ENCODE measurements around the gene BRAT1.

The BRAT1 gene

DNA sequence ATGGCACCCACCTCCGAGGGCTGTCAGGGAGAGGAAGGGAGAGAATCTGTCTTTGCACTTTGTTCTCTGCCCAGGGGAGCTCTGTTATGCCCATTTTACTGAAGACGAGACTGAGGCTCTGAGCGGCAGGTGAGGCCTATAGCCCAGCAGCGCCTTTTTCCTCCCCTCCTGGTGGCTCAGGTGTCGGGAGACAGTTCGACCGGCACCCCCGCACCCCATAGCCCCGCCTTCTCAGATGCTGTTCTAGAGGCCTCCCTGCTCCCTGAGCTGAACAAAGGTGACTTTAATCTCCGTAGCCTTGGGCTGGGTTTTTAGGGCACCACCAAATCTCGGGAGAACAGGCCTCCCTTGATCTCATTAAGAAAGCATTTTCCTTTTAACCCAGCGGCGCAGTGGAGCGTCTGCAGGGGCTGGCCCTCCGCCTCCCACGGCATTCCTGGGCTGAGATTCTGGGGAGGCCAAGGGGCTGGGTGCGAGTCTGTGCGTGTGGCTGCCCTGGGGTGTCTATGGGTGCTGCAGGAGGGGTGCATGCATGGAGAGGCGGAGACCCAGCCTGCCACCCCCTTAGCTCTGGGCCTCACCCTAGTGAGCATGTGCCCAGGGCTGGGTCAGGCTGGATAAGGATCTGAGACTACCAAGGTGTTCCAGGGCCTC, 32.4 kb downstream of the BRAT1 start:
- peak; percentile 74 for DNase-seq

DNA sequence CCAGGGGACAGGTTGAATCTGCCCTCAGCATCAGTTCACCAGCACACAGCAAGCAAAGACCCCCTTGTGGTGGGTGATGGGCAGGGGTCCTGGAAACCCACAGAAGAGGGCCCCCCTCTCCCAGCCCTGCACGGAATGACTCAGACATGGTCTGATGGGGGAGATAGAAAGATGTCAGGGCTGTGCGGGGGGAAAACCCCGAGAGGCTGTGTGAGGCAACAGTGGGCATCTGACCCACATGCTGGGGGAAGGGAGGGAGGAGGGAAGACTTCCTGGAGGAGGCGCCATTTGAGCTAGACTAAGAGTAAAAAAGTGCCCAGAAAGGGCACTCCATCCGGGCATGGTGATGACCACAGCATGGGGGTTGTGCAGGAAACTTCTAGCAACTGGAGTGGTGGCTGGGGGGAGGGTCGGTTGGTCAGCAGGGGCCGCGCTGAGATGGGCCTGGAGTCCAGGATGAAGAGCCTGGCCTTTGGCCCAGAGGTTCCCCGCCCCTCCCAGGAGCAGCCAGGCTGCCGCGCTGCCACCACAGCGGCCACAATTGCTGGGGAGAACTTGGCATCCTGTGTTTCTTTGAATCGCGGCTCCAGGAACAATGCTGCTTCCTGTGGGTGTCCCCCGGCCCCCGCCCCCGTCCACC, 33.3 kb downstream of the BRAT1 start:
- peak; percentile 27 for DNase-seq

DNA sequence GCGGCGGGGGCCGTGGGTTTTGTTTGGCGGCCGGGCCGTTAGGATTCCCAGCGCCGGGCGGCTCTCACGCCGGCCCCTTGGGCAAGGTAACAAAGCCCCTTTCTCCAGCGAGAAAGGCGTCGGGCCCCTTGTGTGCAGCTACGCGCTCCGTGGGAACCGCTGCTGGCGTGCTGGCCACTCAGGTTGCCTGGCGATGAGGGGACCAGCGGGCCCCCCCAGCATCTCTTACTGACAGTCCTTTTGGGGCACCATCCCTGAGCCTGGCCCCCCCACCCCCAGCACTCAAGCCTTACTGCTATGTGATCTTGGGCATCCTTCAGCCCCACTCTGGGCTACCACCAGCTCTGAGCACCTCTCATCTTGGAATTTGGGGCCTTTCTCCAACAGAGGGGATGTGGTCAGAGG, 34.0 kb downstream of the BRAT1 start:
- peak; percentile 52 for DNase-seq

DNA sequence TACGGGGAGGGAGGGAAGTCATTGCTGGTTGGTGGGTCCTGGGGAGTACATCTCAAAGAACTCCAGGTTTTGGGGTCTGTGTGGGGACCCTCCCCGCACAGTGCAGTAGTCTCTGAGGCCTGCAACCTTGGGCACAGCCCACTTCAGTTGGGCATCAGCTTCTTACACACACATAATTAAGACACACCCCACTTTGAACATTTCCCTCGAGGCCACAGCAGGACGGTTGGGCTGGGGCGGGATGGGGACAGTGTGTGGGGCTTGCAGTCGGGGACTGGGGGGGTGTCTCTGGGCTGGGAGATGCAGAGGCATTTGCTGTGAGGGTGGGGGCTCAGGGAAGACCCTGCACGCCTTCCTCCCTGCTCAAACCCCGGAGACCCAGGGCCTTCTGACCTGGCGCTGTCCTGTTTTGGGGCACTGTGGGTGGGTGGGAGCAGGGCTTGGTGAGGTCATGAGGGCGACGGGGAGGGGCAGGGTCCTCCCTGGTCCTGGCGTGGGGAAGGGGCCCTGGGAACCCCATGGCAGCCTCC, 34.5 kb downstream of the BRAT1 start:
- no peak for DNase-seq

DNA sequence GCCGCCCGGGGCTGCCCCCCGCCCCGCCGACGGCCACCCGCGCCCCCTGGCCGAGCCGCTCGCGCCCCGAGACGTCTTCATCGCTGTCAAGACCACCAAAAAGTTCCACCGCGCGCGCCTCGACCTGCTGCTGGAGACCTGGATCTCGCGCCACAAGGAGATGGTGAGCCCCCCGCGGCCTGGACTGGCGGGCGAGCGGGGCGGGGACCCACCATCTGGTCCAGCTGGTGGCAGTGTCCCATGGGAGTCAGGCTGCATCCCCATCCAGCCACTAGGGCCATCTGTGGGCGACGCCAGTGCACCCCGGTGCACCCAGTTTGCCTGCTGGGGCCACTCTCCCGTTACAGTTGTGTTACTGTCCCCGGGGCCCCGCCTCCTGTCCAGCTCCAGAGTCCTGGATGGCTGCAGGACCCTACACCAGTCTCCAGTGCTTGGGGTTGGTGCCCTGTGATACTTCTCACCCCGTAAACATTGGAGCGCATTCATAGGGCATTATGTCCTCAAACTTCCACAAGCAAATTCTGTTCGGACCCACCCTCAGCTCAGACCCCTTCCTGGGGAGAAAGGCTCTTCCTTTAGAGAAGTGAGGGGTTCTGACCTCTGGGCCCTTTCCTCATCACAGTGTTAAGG, 35.1 kb downstream of the BRAT1 start:
- DNase-seq, result peak; percentile 68

DNA sequence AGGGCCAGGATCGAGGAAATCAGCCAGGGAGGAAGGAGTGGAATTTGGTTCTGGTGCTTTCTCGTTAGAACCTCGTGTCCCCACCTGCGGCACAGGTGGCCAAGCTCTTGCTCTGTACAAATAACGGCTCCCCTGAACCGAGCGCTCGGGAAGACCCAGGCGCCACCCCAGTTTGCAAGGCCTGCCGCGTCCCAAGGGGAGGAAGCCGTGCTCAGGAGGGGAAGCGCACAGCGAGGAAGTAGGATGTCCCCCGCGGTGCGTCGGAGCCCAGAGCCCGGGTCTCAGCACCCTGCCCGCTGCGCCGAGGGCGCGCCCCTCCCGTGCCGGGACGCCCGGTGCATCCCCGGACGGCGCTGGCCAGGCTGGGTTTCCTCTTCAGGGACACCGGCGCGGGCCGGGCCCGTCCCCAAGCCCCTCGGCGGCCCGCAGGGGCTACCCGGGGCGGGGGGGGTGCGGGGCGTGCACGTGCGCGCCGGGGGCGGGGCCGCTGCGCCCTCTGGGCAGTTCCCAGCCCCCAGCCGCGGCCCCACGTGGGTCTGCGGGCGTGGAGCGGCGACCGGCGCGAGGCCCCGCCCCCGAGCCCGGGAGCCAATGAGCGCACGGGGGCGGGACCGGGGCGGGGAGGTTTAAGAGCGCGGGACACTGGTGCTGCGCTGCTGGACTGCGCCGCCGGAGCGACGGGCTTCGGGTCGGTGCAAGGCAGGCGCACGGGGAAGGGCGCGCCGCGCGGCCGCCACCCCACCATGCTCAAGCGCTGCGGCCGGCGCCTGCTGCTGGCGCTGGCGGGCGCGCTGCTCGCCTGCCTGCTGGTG, 36.0 kb downstream of the BRAT1 start, which contains the start of gene LFNG:
TSS of gene LFNG (plus strand) at position 656 of the 812 bp plus-strand sequence. CDS start at position 744, 88 bp downstream.
- DNase-seq, result peak; percentile 94

DNA sequence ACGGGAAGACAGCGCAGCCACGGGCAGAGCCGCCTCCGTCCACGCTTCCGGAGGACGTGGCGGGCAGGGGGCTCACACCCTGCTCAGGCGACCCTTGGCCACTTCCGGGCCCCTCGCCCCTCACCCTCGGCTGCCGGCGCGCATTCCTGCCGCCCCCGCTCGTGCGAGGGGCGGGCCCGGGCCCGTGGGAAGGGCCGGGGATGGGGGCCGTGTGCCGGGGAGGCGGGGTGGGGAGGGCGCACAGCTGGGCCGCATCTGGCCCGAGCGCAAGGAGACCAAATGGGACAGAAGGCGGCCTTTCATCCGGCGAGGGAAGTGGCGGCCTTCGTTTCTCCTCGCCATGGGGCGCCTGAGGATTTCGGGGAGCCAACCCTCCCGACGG, 36.6 kb downstream of the BRAT1 start:
- DNase-seq, result no peak

DNA sequence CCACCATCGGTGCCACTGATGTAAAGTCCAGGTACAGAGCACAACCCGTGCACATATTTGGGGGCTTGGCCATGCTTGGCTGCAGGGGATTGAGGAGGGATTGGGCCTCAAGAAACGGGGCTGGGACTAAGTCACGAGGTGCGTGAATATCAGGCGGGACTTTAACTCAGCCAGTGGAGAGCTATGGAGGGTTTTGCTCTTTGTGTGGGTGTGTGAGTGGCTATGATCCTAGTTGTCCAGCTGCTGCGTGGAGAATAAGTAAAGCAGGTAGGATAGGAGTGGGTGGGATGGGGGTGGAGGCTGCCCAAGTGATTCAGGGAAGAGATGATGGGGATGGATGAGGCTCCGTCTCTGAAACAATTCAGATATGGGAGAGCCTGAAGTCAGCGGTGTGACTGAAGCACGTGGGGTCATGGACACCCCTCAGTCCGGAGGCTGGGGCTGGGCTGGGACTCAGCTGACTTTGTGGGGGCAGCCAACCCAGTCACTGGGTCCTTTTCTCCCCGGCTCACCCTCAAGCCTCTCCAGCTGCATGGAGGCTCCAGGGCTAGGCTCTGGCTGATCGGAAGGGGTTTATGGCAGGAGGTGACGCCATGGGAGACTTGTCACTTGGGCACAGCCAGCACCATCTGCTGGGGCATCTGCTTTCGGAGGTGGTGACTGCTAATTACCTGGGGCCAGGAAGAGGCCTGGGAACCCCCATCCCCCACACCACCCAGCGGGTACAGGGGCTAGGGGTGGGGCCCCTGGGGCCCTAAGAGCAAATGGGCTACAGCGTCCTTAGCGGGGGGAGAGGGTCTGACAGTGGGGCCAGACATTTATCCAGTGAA, 37.4 kb downstream of the BRAT1 start:
- DNase-seq, result peak; percentile 68

DNA sequence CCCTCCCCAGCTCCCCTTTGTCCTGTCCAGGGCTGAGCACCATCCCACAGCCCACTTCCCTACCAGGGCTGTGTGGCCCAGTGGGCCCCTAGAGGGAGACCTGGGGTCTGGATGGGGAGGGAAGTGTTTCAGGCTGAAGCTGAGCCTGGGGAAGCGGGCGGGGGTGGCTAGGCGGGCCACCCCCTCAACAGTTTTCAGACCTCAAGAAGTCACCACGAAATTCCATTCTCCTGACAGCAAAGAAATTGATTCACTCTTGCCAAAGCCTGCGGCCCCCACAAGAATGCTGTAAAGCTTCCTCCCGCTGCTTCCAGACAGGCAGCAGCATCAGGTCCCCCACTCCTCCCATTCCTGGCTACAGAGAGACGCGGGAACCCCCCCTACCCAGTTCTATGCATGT, 38.3 kb downstream of the BRAT1 start:
- peak; percentile 78 for DNase-seq

DNA sequence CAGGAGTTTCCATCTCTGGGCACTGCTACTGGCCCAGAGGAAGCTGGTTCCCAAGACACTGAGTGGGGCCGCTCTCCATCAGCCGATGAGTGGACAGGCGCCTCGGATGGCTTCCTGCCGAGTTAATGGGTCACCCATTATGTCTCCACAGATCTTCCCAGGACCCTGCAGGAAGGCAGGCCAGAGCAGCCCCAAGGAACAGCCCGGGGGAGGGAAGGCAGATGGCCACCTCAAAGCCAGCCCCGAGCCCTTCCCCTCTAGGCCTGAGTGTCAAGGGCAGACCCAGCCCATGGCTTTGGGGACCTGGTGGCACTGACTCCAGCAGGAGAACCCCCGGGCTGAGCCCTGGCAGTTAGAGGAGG, 39.1 kb downstream of the BRAT1 start:
- peak; percentile 63 for DNase-seq

DNA sequence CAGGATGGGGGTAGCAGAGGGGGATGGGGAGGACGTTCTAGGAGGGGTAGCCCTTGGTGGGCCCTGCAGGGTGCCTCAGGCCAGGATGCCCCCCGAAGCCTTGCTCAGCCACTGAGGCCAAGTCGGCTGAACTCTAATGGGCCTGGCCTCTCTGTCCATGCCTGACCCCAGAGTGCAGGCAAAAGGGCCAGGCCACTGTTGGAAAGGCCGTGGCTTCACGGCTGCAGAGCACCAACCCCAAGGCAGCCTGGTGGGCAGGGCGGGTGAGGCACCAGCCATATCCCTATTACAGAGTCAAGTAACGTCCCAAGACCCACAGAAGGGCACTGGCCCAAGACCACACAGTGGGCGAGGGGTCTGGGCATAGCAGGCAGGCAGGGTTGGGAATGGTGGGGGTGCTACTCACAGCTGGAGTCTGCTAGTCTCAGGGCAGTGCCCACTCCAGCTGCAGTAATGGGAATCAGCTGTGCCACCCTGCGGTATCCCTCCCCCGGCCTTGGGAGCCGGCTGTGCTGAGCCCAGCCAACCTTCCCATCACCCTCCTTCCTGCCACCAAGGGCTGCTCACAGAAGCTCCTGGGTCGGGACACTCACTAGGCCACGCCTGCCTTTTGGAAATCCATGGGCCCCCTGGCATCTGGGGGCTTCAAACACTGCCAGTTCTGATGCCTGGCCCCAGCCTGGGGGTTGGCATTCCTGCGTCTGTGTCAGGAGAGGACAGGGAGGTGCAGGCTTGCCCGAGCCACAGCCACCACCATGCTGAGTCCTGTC, 39.7 kb downstream of the BRAT1 start:
- DNase-seq, result no peak

DNA sequence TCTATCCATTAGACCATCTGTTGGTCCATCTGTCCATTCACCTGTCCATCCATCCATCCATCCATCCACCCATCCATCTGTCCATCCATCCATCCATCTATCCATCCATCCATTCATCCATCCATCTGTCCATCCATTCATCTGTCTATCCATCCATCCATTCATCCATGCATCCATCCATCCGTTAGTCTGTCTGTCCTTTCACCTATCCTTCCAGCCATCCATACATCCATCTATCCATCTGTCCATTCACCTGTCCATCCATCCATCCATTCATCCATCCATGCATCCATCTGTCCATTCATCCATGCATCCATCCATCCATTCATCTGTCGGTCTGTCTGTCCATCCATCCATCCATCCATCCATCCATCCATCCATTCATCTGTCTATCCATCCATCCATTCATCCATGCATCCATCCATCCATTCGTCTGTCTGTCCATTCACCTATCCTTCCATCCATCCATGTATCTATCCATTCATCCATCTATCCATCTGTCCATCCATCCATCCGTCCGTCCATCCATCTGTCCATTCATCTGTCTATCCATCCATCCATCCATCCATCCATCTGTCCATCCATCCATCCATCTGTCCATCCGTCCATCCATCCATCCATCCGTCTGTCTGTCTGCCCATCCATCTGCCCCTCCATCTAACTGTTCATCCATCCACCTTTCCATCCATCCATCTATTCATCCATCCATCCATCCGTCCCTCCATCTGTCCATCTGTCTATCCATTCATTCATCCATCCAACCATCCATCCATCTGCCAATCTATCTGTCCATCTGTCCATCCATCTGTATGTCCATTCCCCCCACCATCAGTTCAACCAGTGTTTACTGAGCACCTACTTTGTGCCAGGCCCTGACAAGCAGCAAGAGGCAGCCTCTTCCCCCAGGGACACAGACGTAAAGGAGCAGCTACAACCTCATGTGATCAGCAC, 40.6 kb downstream of the BRAT1 start:
- no peak for DNase-seq

DNA sequence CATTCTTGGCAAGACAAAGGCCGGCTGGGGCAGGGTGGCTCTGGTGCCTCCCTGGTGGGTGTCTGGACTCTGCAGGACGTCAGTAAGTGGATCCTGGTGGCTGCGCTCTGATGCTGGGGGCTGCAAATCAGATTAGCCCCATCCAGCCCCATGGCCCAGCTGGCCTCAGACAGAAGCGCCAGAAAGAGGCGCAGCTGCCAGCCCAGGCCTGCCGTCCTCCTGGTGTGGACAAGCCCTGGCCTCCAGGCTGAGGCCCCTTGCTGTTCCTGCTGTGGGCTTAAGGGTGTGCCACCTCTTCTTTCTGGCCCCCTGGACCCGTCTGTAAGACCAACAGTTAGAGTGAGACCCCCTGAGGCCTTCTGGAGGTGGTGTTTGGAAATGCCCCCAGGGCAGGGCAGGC, 41.6 kb downstream of the BRAT1 start:
- no peak for DNase-seq

DNA sequence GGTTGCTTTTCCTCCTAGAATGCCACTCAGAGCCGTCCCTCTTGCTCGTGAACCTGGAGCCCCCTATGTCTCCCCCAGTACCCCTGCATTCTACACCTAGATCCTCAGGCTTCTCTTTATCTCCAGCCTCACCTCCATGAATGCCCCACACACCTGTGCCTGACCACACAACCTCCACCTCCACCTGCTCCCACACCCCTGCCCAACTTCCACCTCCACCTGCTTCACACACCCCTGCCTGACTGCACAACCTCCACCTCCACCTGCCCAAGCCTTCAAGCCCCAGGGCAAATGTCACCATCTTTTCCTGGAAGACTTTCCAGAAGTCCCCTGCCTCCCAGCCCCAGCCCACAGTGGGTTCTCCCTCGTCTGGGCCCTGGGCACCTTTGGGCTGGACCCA, 42.6 kb downstream of the BRAT1 start:
- no peak for DNase-seq

DNA sequence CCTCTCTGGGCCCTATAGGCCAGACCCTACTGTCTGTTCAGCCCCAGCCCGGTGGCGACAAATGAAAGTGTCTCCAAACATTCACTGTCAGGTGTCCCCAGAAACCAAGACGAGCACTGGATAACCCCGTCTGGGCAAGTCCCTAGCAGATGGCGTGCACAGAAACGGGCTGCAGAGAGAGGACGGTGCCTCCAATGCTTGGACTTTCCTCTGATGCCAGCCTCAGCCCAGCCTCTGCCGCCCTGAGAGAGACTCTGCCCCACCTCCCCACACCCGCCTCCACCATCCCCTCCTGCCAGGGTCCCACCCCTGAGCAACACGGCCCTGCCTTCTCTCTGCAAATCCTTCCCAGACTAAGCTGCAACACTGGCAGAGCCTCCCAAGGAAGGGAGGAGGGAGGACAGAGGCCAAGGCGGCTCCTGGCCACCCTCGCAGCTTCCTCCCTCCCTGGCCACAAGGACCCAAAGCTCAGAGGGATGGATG, 43.1 kb downstream of the BRAT1 start:
- DNase-seq, result no peak

DNA sequence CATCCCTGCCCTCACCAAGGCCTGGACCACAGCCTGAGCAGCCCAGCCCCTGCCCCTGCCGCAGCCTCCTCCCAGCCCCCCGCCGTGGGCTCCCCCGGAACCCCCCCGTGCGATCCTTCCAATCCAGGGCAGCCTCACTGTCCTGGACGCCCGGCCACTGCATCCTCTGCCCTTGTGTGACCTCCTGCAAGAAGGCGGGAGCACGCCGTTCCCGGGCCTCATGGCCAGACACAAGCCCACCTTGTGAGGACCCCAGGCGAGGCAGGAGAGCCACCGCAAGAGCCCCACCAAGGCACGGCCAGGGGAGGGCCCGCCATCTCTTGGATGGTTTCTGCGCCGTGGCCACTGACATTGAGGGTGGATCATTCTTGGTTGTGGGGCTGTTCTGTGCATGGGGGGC, 43.6 kb downstream of the BRAT1 start:
- no peak for DNase-seq

DNA sequence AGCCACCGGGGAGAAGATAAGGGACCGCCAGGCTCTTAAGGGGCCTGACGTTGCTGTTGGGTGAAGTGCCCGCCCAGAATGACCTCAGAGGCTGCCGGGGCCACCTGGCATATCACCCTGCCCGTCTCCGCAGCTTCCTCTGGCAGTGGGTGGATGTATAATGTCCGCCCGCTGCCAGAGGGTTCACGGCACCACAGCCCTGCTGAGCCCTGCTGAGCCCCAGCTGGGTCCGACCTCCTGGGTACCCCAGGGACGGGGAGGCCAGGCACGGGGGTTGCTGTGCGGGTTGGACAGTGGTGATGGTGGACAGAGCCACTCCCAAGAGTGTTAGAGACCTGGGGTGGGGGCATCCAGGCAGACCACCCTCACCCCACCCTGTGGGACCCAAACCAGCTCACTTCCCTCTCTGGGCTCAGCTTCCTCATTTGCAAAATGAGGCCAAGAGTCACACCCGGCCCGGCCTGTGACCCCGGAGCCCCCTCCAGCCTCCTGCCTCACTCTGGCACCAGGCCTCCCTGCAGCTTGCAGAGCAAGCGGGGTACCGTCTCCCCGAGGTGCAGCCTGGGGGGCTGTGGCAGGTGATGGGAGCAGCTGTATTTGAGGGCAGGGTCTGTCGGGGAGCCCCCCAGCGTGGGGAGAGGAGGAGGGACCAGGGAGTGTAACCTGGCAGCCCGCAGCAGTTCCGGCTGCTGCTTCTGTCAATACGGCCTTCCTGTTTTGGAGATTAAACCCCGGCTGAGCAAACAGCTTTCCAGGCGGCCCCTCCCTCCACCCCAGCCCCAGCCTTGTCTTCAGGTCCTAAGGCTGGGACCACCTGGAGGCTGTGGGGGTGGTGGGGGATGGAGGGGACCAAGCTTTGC, 44.2 kb downstream of the BRAT1 start:
- DNase-seq, result no peak

DNA sequence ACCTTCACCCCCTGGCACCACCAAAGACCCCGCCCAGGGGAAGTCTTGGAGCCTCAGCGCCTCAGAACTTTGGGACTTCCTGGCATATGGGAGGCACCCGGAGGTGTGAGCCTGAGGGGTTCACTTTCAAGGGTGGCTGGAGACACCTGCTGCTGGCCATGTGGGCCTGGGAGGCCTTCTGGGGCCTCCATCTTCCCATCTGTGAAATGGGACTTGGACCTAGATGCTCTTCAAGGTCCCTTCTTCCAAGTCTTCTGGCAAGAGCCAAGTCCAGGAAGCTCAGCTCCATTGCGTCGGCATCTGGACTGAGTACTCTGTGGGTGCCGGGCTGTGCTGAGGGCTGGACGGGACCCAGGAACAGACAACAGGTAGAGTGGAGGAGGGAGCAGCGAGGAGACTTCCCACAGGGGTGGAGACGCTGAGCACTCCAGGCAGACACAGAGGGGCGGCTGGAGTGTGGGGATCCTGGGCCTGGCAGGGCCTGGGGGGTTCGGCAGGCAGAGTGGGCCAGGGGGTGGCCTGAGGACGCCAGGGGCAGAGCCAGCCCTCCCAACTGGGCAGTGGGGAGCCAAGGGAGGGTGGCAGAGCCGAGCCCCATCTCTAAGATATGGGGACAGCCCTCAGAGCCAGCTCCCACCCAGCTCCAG, 45.1 kb downstream of the BRAT1 start:
- DNase-seq, result no peak

Measured in eye (tissue), 1 donor.